Stimulated activated naive CD8-positive, alpha-beta T cell treated with anti-CD3 and anti-CD28 coated beads, Interleukin-15, amount 100 ng/mL, for 72 hours (primary cell): Measurements from ENCODE around the gene ARHGAP9.
"Not testable (repeated sequence)": the region's sequence is repeated elsewhere in the genome, so short reads cannot be mapped to it uniquely, and the experiment has no call there.

Experiments
- ATAC-seq: fragments of 150-1000 bp; cut with Tn5 transposase; 2 replicates; pipeline ENCODE4 v1.10.0; 2021; ENCODE audit warnings: mild to moderate bottlenecking, moderate library complexity
- DNase-seq, 2 donors: peaks; one replicate each; pipeline ENCODE4 v3.0.0; 2021 to 2022
- H3K27ac Mint-ChIP-seq, 2 donors: one replicate each; pipeline ENCODE4 v1.8.0; 2022; ENCODE audit warnings: mild to moderate bottlenecking in 2 of 2, mixed read lengths in 2 of 2, moderate library complexity in 2 of 2
- H3K27me3 Mint-ChIP-seq: one replicate; pipeline ENCODE4 v1.8.0; 2022; ENCODE audit warnings: mixed read lengths
- H3K4me1 Mint-ChIP-seq: one replicate; pipeline ENCODE4 v1.8.0; 2022; ENCODE audit warnings: mild to moderate bottlenecking, mixed read lengths
- H3K4me3 Mint-ChIP-seq, 2 donors: one replicate each; pipeline ENCODE4 v1.8.0; 2022; ENCODE audit warnings: mild to moderate bottlenecking in 2 of 2, mixed read lengths in 2 of 2, moderate library complexity in 1 of 2
- H3K9me3 Mint-ChIP-seq, 2 donors: one replicate each; pipeline ENCODE4 v1.8.0; 2022; ENCODE audit warnings: mixed read lengths in 2 of 2

Gene ARHGAP9

DNA sequence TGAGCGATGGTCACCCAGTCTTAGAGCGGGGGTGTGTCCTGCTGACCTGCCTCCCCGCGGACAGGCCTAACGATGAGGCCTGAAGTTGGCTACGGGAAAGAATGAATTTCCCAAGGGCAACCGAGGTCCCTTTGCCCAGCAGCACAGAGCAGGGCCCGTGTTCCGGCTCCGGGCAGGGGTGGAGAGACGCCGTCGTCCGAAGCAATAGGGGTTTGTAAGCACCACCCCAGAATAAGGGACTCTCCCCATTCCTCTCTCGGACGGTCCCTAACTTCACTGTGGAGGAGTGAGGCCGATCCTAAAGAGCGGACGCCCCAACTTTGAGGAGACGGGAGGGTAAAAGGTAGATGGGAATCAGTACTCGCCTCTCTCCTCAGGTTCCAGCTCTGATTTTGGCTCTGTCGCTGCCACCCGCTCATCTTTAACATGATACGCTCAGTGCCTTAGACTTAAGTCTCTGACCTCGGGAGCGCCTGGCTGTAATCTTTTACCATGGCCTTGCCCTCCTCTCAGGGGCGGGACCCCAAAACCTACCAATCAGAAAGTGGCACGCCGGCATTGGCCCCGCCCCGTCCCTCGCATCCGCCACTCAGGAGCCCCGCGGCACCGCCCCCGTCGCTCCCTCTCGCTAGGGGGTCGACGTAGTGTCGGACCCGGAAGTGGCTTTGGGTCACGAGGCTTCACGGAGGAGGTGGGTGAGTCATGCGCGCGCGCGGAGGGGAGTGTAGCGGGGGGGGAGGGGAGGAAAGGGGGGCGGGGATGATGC, 40.6 kb upstream of the ARHGAP9 start, which contains the start of gene DDIT3:
Gene DDIT3, minus strand, starts transcription at position 462 of the 766 bp plus-strand sequence. CDS start 3,108 bp downstream, outside the sequence.
- Mint-ChIP-seq H3K9me3 (no peaks in the 10 kb centered on the region), H3K4me1 (peaks cover 84% of the 10 kb centered on the region), H3K27me3 (no peaks in the 10 kb centered on the region), H3K27ac (peak within 1 kb of the TSS; percentile 99 to 100), H3K4me3 (peak within 1 kb of the TSS; percentile 95 to 97)
- DNase-seq (peak; percentile 100), ATAC-seq (peak; percentile 77)

DNA sequence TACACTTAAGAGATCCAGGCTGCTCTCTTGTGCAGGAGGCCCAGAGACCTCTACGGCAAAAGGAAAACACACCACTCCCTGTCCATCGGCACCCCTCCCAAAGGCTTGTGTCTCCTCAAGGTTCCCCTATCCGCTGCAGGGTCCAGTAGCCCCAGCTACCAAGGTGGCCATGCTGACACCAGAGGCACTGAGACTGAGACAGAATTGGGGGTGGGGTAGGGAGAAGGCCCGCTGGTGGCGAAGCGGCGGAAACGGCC, 40.1 kb upstream of the ARHGAP9 start:
- Mint-ChIP-seq H3K9me3 (no peaks in the 10 kb centered on the region), H3K27me3 (no peaks in the 10 kb centered on the region), H3K27ac (peak overlapping the region; percentile 99 to 100), H3K4me3 (peak overlapping the region; percentile 95 to 97), H3K4me1 (peaks cover 84% of the 10 kb centered on the region)
- DNase-seq (peak; percentile 60 to 64), ATAC-seq (peak; percentile 0)

DNA sequence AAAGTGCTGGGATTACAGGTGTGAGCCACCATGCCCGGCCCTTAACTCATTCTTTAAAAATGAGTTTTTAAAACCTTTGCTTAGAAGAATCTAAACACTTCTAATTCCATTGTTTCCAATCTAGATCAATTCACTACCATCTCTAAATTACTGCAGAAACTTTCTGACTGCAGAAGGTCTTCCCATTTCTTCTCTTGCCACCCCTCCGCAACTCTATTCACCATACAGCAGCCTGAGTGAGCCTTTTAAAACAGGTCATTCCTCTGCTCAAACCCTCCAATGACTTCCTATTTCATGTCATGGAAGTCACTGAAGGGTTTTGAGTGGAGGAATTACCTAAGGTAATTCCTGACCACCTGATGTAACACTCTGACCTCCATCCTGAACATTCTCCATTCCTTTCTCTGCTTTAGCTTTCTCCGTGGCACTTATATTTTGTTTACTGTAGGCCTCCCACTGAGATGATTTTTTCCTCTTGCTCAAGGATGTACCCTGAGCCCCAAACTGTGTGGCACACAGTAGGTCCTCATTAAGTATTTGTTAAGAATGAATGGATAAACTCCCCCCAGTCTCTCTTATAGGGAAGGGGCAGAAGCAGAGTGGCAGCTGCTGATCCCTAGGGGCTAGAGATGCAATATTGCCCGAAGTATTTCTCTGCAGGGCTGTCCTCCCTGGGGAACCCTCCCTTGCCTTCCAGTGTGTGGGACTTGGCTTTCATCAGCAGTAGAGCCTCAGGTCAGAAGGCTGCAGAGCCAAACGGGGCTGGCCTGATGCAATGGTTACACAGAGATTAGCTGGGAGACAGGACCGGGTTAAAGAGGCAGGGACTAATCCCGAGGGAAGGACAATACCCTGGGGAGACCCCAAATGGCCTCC, 39.5 kb upstream of the ARHGAP9 start:
- H3K4me1 Mint-ChIP-seq, result peaks cover 83% of the 10 kb centered on the region
- DNase-seq, result no peak
- peak overlapping the region; percentile 99 to 100 for H3K27ac Mint-ChIP-seq
- peak overlapping the region; percentile 95 to 97 for H3K4me3 Mint-ChIP-seq
- ATAC-seq, result no peak
- H3K9me3 Mint-ChIP-seq, result no peaks in the 10 kb centered on the region
- no peaks in the 10 kb centered on the region for H3K27me3 Mint-ChIP-seq

DNA sequence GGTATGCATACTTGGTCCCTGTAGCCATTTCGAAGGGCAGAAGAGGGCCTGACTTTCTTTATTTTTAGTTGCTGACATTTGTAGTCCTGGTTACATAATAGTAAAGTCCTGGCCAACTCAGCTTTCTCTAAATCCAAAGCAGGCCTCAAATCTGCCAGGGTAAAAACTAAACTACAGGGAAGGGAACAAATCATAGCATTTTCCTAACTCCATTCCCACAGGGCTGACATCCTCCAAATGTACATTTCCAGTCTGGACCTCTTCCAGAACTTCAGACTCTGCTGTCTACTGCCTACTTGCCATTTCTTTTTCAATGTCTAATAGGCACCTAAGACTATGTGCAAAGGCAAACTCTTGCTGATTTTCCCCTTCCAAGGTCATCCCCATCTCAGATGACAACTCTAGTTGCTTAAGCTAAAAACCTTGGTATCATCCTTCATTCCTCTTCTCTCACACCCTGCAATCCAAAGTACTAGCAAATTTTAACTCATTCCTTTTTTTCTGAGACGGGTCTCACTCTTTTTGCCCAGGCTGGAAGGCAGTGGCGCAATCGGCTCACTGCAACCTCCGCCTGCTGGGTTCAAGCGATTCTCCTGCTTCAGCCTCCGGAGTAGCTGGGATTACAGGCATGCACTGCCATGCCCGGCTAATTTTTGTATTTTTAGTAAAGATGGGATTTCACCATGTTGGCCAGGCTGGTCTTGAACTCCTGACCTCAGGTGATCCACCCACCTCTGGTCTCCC, 38.7 kb upstream of the ARHGAP9 start:
- no peaks in the 10 kb centered on the region for H3K9me3 Mint-ChIP-seq
- peaks cover 76% of the 10 kb centered on the region for H3K4me1 Mint-ChIP-seq
- ATAC-seq, result no peak
- H3K27ac Mint-ChIP-seq, result peak overlapping the region; percentile 99 to 100
- H3K4me3 Mint-ChIP-seq, result peak overlapping the region; percentile 95 to 97
- DNase-seq, result peak in 1 of 2 donors; percentile 24
- no peaks in the 10 kb centered on the region for H3K27me3 Mint-ChIP-seq

DNA sequence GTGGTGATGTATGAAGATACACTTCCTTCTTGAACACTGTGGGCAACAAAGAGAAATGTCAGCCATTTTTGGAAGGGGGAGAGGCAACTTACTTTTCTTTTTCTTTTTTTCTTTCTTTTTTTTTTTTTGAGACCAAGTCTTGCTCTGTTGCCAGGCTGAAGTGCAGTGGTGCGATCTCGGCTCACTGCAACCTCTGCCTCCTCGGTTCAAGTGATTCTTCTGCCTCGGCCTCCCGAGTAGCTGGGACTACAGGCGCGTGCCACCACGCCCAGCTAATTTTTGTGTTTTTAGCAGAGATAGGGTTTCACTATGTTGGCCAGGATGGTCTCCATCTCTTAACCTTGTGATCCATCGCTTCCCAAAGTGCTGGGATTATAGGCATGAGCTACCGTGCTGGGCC, 38.1 kb upstream of the ARHGAP9 start:
- Mint-ChIP-seq H3K4me1 (peaks cover 76% of the 10 kb centered on the region), H3K27ac (peak overlapping the region in 1 of 2 donors; percentile 92), H3K4me3 (peak overlapping the region; percentile 95 to 97)
- not testable (repeated sequence) for H3K9me3 Mint-ChIP-seq, DNase-seq, H3K27me3 Mint-ChIP-seq, ATAC-seq

DNA sequence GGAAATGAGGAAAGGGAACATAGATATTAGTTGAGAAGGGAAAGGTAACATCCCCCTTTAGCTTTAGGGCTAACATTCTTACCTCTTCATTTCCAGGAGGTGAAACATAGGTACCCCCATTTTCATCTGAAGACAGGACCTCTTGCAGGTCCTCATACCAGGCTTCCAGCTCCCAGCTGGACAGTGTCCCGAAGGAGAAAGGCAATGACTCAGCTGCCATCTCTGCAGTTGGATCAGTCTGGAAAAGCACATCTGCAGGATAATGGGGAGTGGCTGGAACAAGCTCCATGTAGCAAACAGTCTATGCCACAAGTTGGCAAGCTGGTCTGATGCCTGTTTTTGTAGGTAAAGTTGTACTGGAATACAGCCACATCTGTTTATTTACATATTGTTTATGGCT, 37.5 kb upstream of the ARHGAP9 start:
- no peaks in the 10 kb centered on the region for H3K9me3 Mint-ChIP-seq
- peak overlapping the region in 1 of 2 donors; percentile 1 for H3K4me3 Mint-ChIP-seq
- DNase-seq, result no peak
- no peaks in the 10 kb centered on the region for H3K27me3 Mint-ChIP-seq
- peaks cover 74% of the 10 kb centered on the region for H3K4me1 Mint-ChIP-seq
- H3K27ac Mint-ChIP-seq, result peak overlapping the region in 1 of 2 donors; percentile 6
- ATAC-seq, result no peak

GRCh38 chr12:57516617-57517153, 37.0 kb upstream of the ARHGAP9 start:
- H3K4me1 Mint-ChIP-seq, result peaks cover 72% of the 10 kb centered on the region
- ATAC-seq, result no peak
- no peak for DNase-seq
- H3K4me3 Mint-ChIP-seq, result peak overlapping the region in 1 of 2 donors; percentile 1
- H3K9me3 Mint-ChIP-seq, result no peaks in the 10 kb centered on the region
- H3K27me3 Mint-ChIP-seq, result no peaks in the 10 kb centered on the region
- peak overlapping the region in 1 of 2 donors; percentile 24 for H3K27ac Mint-ChIP-seq

- peak overlapping the region; percentile 46 to 73 for H3K27ac Mint-ChIP-seq
- H3K4me3 Mint-ChIP-seq, result no peak overlapping the region
Measured at GRCh38 chr12:57515934-57516541, 36.4 kb upstream of the ARHGAP9 start.

GRCh38 chr12:57515408-57515933, 35.8 kb upstream of the ARHGAP9 start:
- Mint-ChIP-seq H3K4me1 (peaks cover 62% of the 10 kb centered on the region), H3K4me3 (no peak overlapping the region), H3K9me3 (no peaks in the 10 kb centered on the region), H3K27ac (peak overlapping the region; percentile 62 to 65), H3K27me3 (no peaks in the 10 kb centered on the region)
- DNase-seq, result no peak
- ATAC-seq, result no peak

More at GRCh38 chr12:57515934-57516541, 36.4 kb upstream of the ARHGAP9 start:
- H3K4me1 Mint-ChIP-seq, result peaks cover 67% of the 10 kb centered on the region
- no peak for DNase-seq
- ATAC-seq, result no peak
- H3K27me3 Mint-ChIP-seq, result no peaks in the 10 kb centered on the region
- H3K9me3 Mint-ChIP-seq, result no peaks in the 10 kb centered on the region

DNA sequence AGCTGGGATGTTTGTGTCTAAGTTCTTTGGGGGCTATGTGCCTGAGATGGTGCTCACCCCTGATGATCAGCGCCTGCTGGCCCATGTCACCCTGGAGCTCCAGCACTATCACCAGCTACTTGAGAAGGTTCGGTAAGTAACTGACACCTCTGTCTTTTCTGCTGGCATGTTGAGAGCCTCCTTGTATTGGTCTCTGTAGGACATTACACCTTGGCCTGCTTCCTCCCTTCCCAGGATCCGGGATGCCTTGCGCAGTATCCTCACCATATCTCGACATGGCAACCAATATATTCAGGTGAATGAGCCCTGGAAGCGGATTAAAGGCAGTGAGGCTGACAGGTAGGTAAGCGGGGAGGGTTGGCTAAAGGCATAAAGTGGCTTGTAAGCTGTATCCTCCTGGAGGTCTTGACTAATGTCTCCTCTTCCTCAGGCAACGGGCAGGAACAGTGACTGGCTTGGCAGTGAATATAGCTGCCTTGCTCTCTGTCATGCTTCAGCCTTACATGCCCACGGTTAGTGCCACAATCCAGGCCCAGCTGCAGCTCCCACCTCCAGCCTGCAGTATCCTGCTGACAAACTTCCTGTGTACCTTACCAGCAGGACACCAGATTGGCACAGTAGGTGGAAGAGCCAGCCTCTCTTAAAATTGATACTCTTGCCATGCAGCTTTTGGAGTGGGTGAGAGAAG, 35.2 kb upstream of the ARHGAP9 start:
- H3K27ac Mint-ChIP-seq, result no peak overlapping the region
- no peaks in the 10 kb centered on the region for H3K9me3 Mint-ChIP-seq
- ATAC-seq, result no peak
- H3K4me3 Mint-ChIP-seq, result no peak overlapping the region
- H3K4me1 Mint-ChIP-seq, result peaks cover 57% of the 10 kb centered on the region
- no peak for DNase-seq
- H3K27me3 Mint-ChIP-seq, result no peaks in the 10 kb centered on the region

DNA sequence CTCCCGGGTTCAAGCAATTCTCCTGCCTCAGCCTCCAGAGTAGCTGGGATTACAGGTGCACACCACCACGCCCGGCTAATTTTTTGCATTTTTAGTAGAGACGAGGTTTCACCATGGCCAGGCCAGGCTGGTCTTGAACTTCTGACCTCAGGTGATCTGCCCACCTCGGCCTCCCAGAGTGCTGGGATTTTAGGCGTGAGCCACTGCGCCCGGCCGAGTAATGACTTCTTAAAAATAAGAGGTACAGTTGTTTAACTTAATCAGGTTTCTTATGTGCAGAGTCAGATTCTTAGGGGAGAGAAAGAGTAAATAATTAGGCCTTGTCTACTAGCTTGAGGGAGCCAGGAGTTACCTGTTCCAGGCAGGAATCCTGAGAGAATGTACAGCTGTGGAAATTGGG, 34.6 kb upstream of the ARHGAP9 start:
- peaks cover 55% of the 10 kb centered on the region for H3K4me1 Mint-ChIP-seq
- DNase-seq, ATAC-seq, H3K4me3 Mint-ChIP-seq, H3K27ac Mint-ChIP-seq, H3K27me3 Mint-ChIP-seq, H3K9me3 Mint-ChIP-seq: not testable (repeated sequence)

DNA sequence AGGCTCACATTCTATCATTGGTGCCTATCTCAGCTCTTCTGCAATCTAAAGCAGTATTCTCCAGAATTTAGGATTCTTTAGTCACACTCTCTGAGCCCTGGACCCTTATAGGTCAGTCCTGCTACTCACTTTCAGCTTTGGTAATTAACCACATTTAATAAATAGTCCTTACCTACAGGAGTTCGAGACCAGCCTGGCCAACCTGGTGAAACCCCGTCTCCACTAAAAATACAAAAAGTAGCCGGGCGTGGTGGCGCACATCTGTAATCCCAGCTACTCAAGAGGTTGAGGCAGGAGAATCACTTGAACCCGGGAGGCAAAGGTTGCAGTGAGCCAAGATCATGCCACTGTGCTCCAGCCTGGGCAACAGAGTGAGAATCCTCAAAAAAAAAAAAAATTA, 34.0 kb upstream of the ARHGAP9 start:
- not testable (repeated sequence) for DNase-seq, H3K27me3 Mint-ChIP-seq, ATAC-seq, H3K4me3 Mint-ChIP-seq, H3K9me3 Mint-ChIP-seq
- Mint-ChIP-seq H3K27ac (peak overlapping the region in 1 of 2 donors; percentile 62), H3K4me1 (peaks cover 49% of the 10 kb centered on the region)

- ATAC-seq, result no peak
- H3K27ac Mint-ChIP-seq, result peak overlapping the region in 1 of 2 donors; percentile 8
- no peak for DNase-seq
- no peaks in the 10 kb centered on the region for H3K9me3 Mint-ChIP-seq
- peaks cover 45% of the 10 kb centered on the region for H3K4me1 Mint-ChIP-seq
- H3K27me3 Mint-ChIP-seq, result no peaks in the 10 kb centered on the region
- H3K4me3 Mint-ChIP-seq, result no peak overlapping the region
Measured at GRCh38 chr12:57513266-57513665, 33.6 kb upstream of the ARHGAP9 start.

DNA sequence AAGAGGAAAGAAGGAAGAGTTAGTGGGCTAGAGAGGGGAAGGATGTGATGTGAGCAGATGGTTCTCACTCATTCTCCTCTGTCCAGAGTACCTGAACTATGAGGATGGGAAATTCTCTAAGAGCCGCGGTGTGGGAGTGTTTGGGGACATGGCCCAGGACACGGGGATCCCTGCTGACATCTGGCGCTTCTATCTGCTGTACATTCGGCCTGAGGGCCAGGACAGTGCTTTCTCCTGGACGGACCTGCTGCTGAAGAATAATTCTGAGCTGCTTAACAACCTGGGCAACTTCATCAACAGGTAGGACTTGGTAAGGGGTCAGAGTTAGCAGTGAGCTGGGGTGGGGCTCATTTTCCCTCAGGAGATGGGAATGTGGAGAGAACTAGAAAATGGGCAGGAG, 33.0 kb upstream of the ARHGAP9 start:
- DNase-seq, result no peak
- Mint-ChIP-seq H3K27ac (no peak overlapping the region), H3K27me3 (no peaks in the 10 kb centered on the region), H3K9me3 (no peaks in the 10 kb centered on the region), H3K4me3 (no peak overlapping the region), H3K4me1 (peaks cover 39% of the 10 kb centered on the region)
- ATAC-seq, result no peak
